HEK293 (cell line): ENCODE measurements around the gene CDC73.

Experiments
- ATF2 ChIP-seq: fragments of 450-650 bp; formaldehyde crosslinking; IDR thresholded peaks from 2 replicates; pipeline ENCODE4 v1.5.1; 2016; ENCODE audit warnings: missing biosample characterization, missing genetic modification characterization, low read depth
- CTCF ChIP-seq: fragments of 450-650 bp; formaldehyde crosslinking; IDR thresholded peaks from 2 replicates; pipeline ENCODE4 v1.5.1; 2016; ENCODE audit warnings: missing biosample characterization, missing genetic modification characterization
- RBAK ChIP-seq: fragments of 450-650 bp; formaldehyde crosslinking; IDR thresholded peaks from 2 replicates; pipeline ENCODE4 v1.5.1; 2016; ENCODE audit warnings: missing biosample characterization, missing genetic modification characterization
- ZBTB17 ChIP-seq: fragments of 450-650 bp; formaldehyde crosslinking; IDR thresholded peaks from 2 replicates; pipeline ENCODE4 v1.5.1; 2016; ENCODE audit warnings: missing biosample characterization, missing genetic modification characterization
- ZNF133 ChIP-seq: fragments of 450-650 bp; formaldehyde crosslinking; IDR thresholded peaks from 2 replicates; pipeline ENCODE4 v1.5.1; 2016; ENCODE audit warnings: missing biosample characterization, missing genetic modification characterization
- ZNF214 ChIP-seq: fragments of 450-650 bp; formaldehyde crosslinking; IDR thresholded peaks from 2 replicates; pipeline ENCODE4 v1.5.1; 2017; ENCODE audit warnings: missing biosample characterization, mild to moderate bottlenecking, missing genetic modification characterization, borderline replicate concordance
- ZNF24 ChIP-seq: fragments of 450-650 bp; formaldehyde crosslinking; IDR thresholded peaks from 2 replicates; pipeline ENCODE4 v1.5.1; 2016; ENCODE audit warnings: missing biosample characterization, missing genetic modification characterization
- ZNF248 ChIP-seq: fragments of 450-650 bp; formaldehyde crosslinking; IDR thresholded peaks from 2 replicates; pipeline ENCODE4 v1.5.1; 2017; ENCODE audit warnings: missing biosample characterization, missing genetic modification characterization
- ZNF274 ChIP-seq, 2 experiments: fragments of 200-500 bp in 1 of 2; fragments of 450-650 bp in 1 of 2; sonication (Bioruptor generic) in 1 of 2; formaldehyde crosslinking in 1 of 2; IDR thresholded peaks; 2 replicates each; pipeline versions ENCODE4 v1.5.1 to v1.6.1; 2014 to 2016; ENCODE audit warnings: borderline replicate concordance in 1 of 2, inconsistent platforms in 1 of 2, low read length in 1 of 2, missing biosample characterization in 1 of 2, missing genetic modification characterization in 1 of 2
- ZNF350 ChIP-seq: fragments of 450-650 bp; formaldehyde crosslinking; IDR thresholded peaks from 2 replicates; pipeline ENCODE4 v1.5.0; 2017; ENCODE audit warnings: missing biosample characterization, mild to moderate bottlenecking, missing genetic modification characterization
- ZNF394 ChIP-seq: fragments of 450-650 bp; formaldehyde crosslinking; IDR thresholded peaks from 2 replicates; pipeline ENCODE4 v1.5.1; 2016; ENCODE audit warnings: missing biosample characterization, missing genetic modification characterization, mild to moderate bottlenecking, moderate library complexity, borderline replicate concordance
- ZNF48 ChIP-seq: fragments of 450-650 bp; formaldehyde crosslinking; IDR thresholded peaks from 2 replicates; pipeline ENCODE4 v1.5.1; 2016; ENCODE audit warnings: missing biosample characterization, missing genetic modification characterization
- ZNF621 ChIP-seq: fragments of 450-650 bp; formaldehyde crosslinking; IDR thresholded peaks from 2 replicates; pipeline ENCODE4 v1.5.1; 2017; ENCODE audit warnings: missing biosample characterization, missing genetic modification characterization

GRCh38 chr1:193121616-193122593 is at the start of gene CDC73:
- TF ChIP-seq ZNF24 (tag by site-specific recombination) (peak; percentile 75), CTCF (tag by site-specific recombination) (peak; percentile 100), ZNF394 (tag by site-specific recombination) (peak; percentile 69; the same call in 1 of the 2 replicates), ZNF48 (tag by site-specific recombination) (no peak), ZNF274 (IDR thresholded peaks at IDR 0.05; ENCODE audit: low read length) (no peak), ZNF274 (tag by site-specific recombination; IDR thresholded peaks at IDR 0.05; ENCODE audit: borderline replicate concordance) (no peak), ZBTB17 (tag by site-specific recombination) (peak; percentile 91), ZNF133 (tag by site-specific recombination) (no peak), ZNF214 (tag by site-specific recombination) (no peak), ZNF621 (tag by site-specific recombination) (no peak), RBAK (tag by site-specific recombination) (no peak), ZNF350 (tag by site-specific recombination) (no peak), ZNF248 (tag by site-specific recombination) (no peak), ATF2 (tag by site-specific recombination) (no peak)
